GM18499 (cell line): ENCODE measurements around the gene KLRC2.
"Not testable (repeated sequence)": the region's sequence is repeated elsewhere in the genome, so short reads cannot be mapped to it uniquely, and the experiment has no call there.

Experiments used
- ATAC-seq: cut with Tn5 transposase; IDR thresholded peaks from one replicate; pipeline ENCODE4 v1.9.1; 2021; ENCODE audit warnings: moderate number of reproducible peaks; ENCODE audit not compliant: insufficient read depth, unreplicated experiment

Gene KLRC2

DNA sequence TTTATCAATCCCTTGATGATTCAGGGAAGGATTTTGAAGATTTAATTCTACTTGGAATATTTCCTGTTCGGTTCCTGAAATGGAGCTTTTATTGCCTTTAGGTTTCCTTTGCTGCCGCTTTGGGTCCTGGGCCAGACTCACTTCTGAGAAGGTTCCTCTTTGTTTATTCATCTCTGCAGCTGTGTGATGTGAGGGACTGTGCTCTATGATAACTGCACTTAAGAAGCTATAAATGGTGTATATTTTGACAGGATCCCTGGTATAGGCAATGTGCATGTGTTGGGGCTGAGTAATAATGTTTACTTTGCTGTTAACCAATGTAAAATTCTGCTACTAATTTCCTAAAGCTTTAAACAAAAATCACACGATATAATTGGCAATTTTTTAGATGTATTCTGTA lies at the start of gene KLRC2:
Gene KLRC2, minus strand, starts transcription at position 195 of the 400 bp plus-strand sequence. Its CDS starts 24 bp downstream, at position 171.
- ATAC-seq, result not testable (repeated sequence)

DNA sequence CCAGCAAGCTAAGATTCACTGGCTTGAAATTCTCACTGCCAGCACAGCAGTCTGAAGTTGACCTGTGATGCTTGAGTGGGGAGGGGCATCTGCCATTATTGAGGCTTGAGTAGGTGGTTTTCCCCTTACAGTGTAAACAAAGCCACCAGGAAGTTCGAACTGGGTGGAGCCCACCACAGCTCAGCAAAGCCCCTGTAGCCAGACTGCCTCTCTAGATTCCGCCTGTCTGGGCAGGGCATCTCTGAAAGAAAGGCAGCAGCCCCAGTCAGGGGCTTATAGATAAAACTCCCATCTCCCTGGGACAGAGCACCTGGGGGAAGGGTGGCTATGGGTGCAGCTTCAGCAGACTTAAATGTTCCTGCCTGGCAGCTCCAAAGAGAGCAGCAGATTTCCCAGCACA lies 46.1 kb upstream of the KLRC2 start:
- ATAC-seq, result not testable (repeated sequence)

DNA sequence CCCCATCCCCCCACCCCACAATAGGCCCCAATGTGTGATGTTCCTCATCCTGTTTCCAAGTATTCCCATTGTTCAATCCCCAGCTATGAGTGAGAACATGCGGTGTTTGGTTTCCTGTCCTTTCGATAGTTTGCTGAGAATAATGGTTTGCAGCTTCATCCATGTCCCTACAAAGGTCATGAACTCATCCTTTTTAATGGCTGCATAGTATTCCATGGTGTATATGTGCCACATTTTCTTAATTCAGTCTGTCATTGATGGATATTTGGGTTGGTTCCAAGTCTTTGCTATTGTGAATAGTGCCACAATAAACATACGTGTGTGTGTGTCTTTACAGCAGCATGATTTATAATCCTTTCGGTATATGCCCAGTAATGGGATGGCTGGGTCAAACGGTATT lies 37.0 kb upstream of the KLRC2 start:
- ATAC-seq, result not testable (repeated sequence)

DNA sequence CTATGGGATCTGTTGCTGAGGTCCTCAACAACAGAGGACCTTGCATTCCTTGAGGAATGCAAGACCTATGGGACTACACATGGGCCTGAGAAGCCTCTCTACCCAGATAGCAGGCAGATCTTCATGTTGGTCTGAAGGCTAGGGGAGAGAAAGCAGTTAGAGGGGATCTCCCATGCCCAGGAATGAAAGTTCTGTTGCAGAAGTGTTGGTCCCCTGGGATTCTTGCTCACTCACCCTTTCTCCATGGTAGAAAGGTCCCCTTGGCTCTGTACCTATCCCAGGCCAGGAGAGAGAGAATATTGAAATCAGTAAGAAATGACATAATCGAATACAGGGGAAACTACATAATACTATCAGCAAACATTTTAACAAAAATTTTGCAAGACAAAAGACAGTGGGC lies 33.9 kb upstream of the KLRC2 start:
- ATAC-seq, result no peak

DNA sequence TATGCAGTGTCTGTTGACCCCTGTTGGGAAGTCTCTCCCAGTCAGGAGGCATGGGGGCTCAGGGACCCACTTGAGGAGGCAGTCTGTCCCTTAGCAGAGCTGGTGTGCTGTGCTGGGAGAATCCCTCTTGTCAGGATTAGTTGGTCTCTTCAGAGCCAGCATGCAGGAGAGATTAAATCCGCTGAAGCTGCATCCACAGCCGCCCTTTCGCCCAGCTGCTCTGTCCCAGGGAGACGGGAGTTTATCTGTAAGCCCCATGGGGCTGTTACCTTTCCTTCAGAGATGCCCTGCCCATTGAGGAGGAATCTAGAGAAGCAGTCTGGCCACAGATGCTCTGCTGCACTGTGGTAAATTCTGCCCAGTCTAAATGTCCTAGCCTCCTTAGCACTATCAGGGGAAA lies 30.5 kb upstream of the KLRC2 start:
- ATAC-seq, result no peak

DNA sequence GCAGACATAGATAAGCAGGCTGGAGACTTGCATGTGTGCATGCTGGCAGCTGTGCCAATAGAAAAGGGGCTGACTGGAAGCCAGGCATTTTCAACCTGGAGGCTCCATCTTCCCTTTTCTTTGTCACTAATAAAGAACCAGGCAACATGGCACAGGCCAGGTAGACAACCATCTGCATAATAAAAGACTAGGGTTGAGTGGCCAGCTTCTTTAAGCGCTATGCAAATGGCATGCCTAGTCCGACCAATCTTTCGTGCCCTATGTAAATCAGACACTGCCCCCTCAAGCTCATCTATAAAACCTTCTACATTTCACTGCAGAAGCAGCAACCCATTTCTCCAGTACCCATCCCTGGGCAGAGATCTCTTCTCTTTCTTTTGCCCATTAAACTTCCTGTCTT lies 21.9 kb upstream of the KLRC2 start:
- no peak for ATAC-seq

DNA sequence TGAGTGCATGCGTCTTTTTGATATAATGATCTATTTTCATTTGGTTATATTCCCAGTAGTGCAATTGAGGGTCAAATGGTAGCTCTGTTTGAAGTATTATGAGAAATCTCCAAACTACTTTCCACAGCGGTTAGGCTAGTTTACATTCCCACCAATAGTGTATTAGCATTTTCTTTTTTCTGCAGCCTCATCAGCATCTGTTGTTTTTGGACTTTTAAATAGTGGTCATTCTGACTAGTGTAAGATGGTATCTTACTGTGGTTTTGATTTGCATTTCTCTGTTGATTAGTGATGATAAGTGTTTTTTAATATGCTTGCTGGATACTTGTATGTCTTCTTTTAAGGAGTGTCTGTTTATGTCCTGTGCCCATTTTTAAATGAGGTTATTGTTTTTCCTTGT lies 21.0 kb upstream of the KLRC2 start:
- no peak for ATAC-seq

DNA sequence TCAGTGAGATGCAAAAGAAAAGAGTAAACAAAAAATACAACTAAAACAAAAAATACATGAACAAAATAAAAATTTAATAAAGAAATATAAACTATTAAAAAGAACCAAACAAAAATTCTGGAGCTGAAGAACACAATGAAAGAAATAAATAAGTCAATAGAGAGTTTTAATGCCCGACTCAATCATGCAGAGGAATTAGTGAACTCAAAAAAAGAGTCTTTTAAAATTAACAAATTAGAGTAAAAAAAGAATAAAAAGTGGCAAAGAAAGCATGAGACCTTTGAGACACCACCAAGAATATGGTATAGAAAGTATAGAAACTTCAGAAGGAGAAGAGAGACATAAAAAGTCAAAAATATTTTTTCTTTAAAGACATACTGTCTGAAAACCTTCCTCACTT lies 20.0 kb upstream of the KLRC2 start:
- ATAC-seq, result no peak

DNA sequence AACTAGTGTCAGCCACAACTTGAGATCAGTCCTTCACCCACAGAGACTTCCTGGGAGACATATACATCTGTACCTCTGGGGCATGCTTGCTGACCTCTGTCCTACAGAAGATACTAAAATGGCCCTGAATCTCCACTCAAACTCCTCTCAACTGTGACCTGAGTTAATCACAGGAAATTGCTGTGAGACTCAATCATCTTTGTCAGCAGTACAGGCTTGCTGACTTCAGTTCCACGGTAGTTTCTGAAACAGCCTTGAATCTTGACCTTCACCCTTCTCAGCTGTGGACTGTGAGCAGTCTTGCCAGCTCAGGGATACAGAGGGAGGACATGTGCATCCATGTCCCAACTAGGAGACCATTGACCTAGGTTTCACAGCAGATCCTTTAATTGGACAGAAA lies 18.7 kb upstream of the KLRC2 start:
- no peak for ATAC-seq

DNA sequence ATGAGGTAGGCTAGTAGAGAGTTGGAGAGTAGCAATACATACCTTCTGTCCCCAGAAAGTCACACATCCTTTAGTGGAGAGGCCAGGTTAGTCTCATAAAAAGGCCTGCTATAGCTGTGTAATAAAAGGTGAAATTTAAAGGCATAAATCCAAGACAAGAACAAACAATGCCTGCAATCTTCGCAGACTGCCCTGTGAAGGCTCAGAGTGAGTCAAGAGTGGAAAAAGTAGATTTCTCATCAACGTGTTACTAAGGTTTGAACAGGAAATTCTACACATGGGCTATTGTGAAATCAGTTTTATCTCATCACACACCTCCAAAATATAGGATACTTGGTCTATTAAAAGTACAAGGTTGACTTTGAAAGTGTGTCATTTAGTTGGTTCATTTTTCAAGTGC lies 17.3 kb upstream of the KLRC2 start, which contains the start of gene KLRC1:
Gene KLRC1, minus strand, starts transcription at position 222 of the 400 bp plus-strand sequence. CDS start 2,221 bp downstream, outside the sequence.
- ATAC-seq, result no peak

DNA sequence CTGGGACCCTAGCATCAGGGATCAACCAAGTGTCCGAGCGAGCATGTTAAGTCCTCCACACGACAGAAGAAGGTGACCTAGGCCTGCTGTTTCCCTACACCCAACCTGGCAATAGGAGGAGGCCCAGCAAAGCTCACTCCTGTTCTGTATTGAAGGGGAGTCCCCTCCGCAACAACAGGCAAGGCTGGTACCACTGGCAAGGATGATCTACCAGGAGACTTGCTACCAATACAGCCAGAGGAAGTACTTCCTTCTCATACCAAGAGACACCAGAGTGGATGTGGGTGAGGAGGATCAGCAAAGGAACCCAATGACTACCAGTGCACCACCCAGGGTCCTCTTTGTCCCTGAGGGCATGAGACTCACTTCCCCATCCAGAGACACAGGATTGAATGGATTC lies 12.4 kb upstream of the KLRC2 start:
- no peak for ATAC-seq

DNA sequence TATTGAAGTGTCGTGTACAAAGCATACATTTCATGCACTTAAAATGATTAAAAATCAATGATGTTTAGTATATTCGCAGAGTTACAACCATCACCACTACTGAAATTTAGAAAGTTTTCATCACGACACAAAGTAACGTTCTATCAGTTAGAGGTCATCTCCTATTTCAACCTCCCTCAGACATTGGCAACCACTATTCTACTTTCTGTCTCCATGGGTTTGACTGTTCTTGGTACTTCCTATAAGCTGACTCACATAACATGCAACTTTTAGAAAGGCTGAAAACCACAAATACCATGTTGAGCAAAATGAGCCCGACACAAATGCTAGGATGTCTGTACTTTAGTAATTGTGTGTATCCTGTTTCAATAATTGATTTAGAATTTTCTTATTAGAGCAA lies 10.2 kb upstream of the KLRC2 start:
- ATAC-seq, result not testable (repeated sequence)

DNA sequence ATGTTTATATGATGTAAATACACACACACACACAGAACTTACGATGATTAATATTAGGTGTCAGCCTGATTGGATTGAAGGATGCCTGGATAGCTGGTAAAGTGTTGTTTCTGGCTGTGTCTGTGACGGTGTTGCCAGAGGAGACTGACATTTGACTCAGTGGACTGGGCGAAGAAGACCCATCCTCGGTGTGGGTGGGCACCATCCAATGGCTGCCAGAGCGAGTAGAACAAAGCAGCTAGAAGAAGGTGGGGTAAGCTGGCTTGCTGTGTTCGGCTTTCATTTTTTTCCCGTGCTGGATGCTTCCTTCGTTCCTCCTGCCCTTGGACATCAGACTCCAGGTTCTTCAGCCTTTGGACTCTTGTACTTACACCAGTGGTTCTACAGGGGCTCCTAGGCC lies 5.3 kb upstream of the KLRC2 start:
- ATAC-seq, result not testable (repeated sequence)

DNA sequence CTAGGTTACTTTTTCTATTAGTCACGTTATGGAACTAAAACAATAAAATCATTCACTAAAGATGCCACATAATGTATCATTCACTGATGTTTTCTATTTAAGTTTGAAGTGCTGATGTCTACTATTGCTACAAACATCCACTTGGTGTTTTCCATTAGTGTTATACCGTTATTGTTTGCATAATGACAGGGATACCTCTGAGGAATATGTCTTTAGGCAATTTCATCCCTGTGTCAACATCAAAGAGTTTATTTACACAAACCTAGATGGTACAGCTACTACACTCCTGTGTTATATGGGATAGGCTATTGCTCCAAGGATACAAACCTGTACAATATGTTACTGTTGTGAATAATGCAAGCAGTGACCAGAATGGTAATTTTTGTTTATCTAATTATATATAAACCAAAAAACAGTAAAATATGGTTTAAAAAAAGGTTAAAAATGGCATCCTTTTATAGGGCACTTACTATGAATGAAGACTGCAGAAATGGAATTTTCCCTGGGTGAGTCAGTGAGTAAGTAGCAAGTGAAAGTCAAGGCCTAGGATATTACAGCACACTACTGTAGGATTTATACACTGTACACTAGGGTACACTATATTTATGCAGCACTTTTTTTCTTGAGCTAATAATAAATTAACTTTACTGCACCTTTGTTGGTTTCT lies 3.9 kb upstream of the KLRC2 start:
- ATAC-seq, result not testable (repeated sequence)

DNA sequence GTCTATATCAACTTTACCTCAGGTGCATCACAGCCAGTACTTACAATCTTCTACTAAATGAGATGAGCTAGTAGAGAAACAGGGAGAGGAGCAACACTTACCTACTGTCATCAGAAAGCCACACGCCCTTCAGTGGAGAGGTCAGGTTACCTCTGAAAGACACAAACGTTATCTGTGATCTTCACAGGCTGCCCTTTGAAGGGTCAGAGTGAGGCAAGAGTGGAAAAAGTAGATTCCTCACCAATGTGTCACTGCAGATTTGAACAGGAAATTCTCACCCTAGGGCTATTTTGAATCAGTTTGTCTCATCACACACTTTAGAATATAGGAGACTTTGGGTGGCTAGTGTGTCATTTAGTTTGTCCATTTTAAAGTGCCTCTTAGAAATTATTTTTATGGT lies 1.8 kb upstream of the KLRC2 start:
- ATAC-seq, result not testable (repeated sequence)

DNA sequence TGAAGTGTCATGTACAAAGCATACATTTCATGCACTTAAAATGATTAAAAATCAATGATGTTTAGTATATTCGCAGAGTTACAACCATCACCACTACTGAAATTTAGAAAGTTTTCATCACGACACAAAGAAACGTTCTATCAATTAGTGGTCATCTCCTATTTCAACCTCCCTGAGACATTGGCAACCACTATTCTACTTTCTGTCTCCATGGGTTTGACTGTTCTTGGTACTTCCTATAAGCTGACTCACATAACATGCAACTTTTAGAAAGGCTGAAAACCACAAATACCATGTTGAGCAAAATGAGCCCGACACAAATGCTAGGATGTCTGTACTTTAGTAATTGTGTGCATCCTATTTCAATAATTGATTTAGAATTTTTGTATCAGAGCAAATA lies 5.2 kb downstream of the KLRC2 start:
- not testable (repeated sequence) for ATAC-seq

DNA sequence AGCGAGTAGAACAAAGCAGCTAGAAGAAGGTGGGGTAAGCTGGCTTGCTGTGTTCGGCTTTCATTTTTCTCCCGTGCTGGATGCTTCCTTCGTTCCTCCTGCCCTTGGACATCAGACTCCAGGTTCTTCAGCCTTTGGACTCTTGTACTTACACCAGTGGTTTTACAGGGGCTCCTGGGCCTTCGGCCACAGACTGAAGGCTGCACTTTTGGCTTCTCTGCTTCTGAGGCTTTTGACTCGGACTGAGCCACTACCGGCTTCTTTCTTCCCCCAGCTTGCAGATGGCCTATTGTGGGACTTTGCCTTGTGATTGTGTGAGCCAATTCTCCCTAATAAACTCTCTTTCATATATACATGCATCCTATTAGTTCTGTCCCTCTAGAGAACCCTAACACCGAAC lies 9.9 kb downstream of the KLRC2 start:
- not testable (repeated sequence) for ATAC-seq

DNA sequence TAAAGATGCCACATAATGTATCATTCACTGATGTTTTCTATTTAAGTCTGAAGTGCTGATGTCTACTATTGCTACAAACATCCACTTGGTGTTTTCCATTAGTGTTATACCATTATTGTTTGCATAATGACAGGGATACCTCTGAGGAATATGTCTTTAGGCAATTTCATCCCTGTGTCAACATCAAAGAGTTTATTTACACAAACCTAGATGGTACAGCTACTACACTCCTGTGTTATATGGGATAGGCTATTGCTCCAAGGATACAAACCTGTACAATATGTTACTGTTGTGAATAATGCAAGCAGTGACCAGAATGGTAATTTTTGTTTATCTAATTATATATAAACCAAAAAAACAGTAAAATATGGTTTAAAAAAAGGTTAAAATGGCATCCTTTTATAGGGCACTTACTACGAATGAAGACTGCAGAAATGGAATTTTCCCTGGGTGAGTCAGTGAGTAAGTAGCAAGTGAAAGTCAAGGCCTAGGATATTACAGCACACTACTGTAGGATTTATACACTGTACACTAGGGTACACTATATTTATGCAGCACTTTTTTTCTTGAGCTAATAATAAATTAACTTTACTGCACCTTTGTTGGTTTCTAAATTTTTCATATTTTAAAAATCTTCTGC lies 11.4 kb downstream of the KLRC2 start:
- ATAC-seq, result not testable (repeated sequence)

DNA sequence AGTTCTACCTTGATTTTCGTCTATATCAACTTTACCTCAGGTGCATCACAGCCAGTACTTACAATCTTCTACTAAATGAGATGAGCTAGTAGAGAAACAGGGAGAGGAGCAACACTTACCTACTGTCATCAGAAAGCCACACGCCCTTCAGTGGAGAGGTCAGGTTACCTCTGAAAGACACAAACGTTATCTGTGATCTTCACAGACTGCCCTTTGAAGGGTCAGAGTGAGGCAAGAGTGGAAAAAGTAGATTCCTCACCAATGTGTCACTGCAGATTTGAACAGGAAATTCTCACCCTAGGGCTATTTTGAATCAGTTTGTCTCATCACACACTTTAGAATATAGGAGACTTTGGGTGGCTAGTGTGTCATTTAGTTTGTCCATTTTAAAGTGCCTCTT lies 13.7 kb downstream of the KLRC2 start:
- ATAC-seq, result not testable (repeated sequence)

DNA sequence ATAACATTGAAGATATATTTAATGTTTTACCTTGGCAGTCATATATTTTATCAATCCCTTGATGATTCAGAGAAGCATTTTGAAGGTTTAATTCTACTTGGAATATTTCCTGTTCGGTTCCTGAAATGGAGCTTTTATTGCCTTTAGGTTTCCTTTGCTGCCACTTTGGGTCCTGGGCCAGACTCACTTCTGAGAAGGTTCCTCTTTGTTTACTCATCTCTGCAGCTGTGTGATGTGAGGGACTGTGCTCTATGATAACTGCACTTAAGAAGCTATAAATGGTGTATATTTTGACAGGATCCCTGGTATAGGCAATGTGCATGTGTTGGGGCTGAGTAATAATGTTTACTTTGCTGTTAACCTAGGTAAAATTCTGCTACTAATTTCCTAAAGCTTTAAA lies 15.5 kb downstream of the KLRC2 start, which contains the start of gene KLRC3:
Gene KLRC3, minus strand, starts transcription at position 262 of the 400 bp plus-strand sequence. Its CDS starts 45 bp downstream, at position 217.
- ATAC-seq, result not testable (repeated sequence)

DNA sequence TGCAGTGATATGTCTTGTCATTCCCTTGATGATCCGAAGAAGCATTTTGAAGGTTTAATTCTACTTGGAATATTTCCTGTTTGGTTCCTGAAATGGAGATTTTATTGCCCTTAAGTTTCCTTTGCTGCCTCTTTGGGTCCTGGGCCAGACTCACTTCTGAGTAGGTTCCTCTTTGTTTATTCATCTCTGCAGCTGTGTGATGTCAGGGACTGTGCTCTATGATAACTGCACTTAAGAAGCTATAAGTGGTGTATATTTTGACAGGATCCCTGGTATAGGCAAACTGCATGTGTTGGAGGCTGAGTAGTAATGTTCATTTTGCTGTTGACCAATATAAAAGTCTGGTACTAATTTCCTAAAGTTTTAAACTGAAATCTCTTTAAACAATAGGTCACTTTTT lies 26.4 kb downstream of the KLRC2 start, which contains the start of gene KLRC4:
Gene KLRC4, minus strand, starts transcription at position 366 of the 400 bp plus-strand sequence. Its CDS starts 182 bp downstream, at position 184.
- ATAC-seq, result no peak

DNA sequence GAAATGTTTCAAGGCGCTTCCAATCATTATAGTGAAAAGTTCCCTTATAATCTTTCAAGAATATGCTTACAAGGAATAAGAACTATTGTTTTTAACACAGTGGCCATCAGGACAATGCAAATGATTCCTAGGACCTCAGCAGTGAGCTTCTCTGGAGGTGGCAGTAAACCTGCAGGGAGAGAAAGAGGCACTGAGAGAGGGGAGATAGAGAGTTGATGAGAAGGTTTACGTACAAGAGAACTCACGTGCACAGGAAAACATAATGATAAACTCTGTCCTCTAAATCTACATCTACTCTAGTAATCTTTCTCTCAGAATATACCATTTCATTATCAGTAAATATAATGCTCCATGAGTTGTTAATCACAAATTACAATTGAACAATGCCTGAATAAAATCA lies 27.0 kb downstream of the KLRC2 start:
- no peak for ATAC-seq
